Heart right ventricle (tissue), 16 donors: ENCODE measurements around the gene NME3. TPM values are rescaled to one million over a fixed set of nuclear protein-coding genes. Genes with fewer than 3 reads are reported as not detected.
A peak's percentile ranks its signal among the peaks of the same experiment; 100 is the strongest.

Experiments used
- ATAC-seq, 8 donors: fragments of 200-7000 bp; cut with Tn5 transposase; one replicate each; pipeline ENCODE4 v1.9.1; 2020; ENCODE audit warnings: mild to moderate bottlenecking in 8 of 8, moderate library complexity in 8 of 8, moderate number of reproducible peaks in 1 of 8
- DNase-seq, 2 donors: peaks; one replicate each; pipeline ENCODE4 v3.0.0-alpha.2; 2020
- H3K27ac ChIP-seq, 10 donors: fragments of 200-600 bp; sonication (generic) in 2 of 10; one replicate each; pipeline versions ENCODE4 v1.5.0 to v1.8.0; 2020 to 2022; ENCODE audit warnings: mild to moderate bottlenecking in 3 of 10
- H3K27me3 ChIP-seq, 7 donors: fragments of 200-600 bp; one replicate each; pipeline ENCODE4 v1.8.0; 2021 to 2022; ENCODE audit warnings: mild to moderate bottlenecking in 2 of 7
- H3K36me3 ChIP-seq, 9 donors: fragments of 200-600 bp; sonication (generic) in 1 of 9; one replicate each; pipeline versions ENCODE4 v1.5.0 to v1.8.0; 2020 to 2022; ENCODE audit warnings: mild to moderate bottlenecking in 2 of 9
- H3K4me1 ChIP-seq, 9 donors: fragments of 200-600 bp; sonication (generic) in 1 of 9; one replicate each; pipeline versions ENCODE4 v1.5.0 to v1.8.0; 2020 to 2022; ENCODE audit warnings: mild to moderate bottlenecking in 4 of 9
- H3K4me3 ChIP-seq, 10 donors: fragments of 200-600 bp; sonication (generic) in 2 of 10; one replicate each; pipeline versions ENCODE4 v1.5.0 to v1.8.0; 2020 to 2022; ENCODE audit warnings: mild to moderate bottlenecking in 7 of 10, moderate library complexity in 2 of 10
- H3K9me3 ChIP-seq, 11 donors: fragments of 200-600 bp in 10 of 11; sonication (generic) in 2 of 11; one replicate each; pipeline versions ENCODE4 v1.5.0 to v1.8.0; 2013 to 2022; ENCODE audit warnings: mild to moderate bottlenecking in 2 of 11, control low read depth in 1 of 11, moderate library complexity in 1 of 11
- CTCF ChIP-seq, 9 donors: fragments of 200-600 bp; sonication (generic) in 2 of 9; IDR thresholded peaks; one replicate each; pipeline versions ENCODE4 v1.5.0 to v1.8.0; 2021 to 2022; ENCODE audit warnings: antibody characterized with exemption in 9 of 9, mild to moderate bottlenecking in 5 of 9, moderate library complexity in 1 of 9
- WGBS, 2 donors: extraction: QIAGEN DNeasy Blood & Tissue Kit; methylation state at CpG; one replicate each; pipeline ENCODE4 v1.1.7; 2013; ENCODE audit warnings: inconsistent platforms in 1 of 2; 5-methylcytosine and 5-hydroxymethylcytosine counted together
- intact Hi-C, 10 donors: fragments of 100-400 bp; cut with DNase I; formaldehyde crosslinking; loops; one replicate each; pipeline versions ENCODE4 v1.11.1 to v1.14.2; 2022
- polyA plus RNA-seq, 2 donors: library from polyadenylated mRNA; stranded (reverse); fragments of 200-250 nt; gene quantifications; one replicate each; pipeline ENCODE4 v1.2.3, GENCODE V29; 2013
- total RNA-seq, 10 donors: library from RNA; stranded (reverse); fragmentation: NEBNext Ultra II Directional in 3 of 10; extraction: Animal tissue kit (Norgen Biotek cat#: 25700) in 3 of 10; gene quantifications; one replicate each; pipeline versions ENCODE4 v1.2.1 to v1.2.4, GENCODE V29; 2021 to 2023
- donor health status: Arrhythmogenic right ventricular cardiomyopathy.
- donor health status: ischemic (EF 13 %, LVEDD 7.1; RV severe dilation, severe dysfunction).
- donor health status: healthy with polysubstance abuse.
- donor health status: DM: no; HTN: yes; CAD: no.
- donor health status: DM: no; HTN: no; CAD: no.
- donor health status: ischemic (EF 25% LVEDD 6.9; RV normal size, moderate dysfunction).
- donor health status: ischemic (EF 25% LVEDD 5.7; RV mildly dilated, moderate dysfunction).
- donor health status: healthy.
- donor health status: DM: yes; HTN: yes; CAD: no.
- donor health status: Ischemic cardiomyopathy.
- donor health status: ischemic (EF 35%, LVEDD 5.7; RV mildly dilated, moderate dysfunction).
- donor health status: nonischemic (EF 11% LVEDD 7.7; RV severe dilation, severe dysfunction).
- donor health status: DM: yes; HTN: yes; CAD: no.
- donor health status: PGD.
- donor health status: ischemic (EF 29% LVEDD 5.4; RV normal size, mild dysfunction).
- donor health status: nonischemic (EF 23%, LVEDD 6.1; RV moderate dilation, normal function).

The NME3 gene
- total and polyA plus RNA-seq, 12 donors = 21.8 to 176 (median 31.6) TPM

GRCh38 chr16:1743376-1744337 is 27.7 kb downstream of the NME3 start:
- DNase-seq (no peak), ATAC-seq (no peak)
- Histone ChIP-seq H3K27ac (no peak overlapping the region), H3K27me3 (no peaks in the 10 kb centered on the region), H3K36me3 (peaks cover 0 to 82% (median 25%) of the 10 kb centered on the region in 9 donors), H3K4me1 (peaks cover 0 to 3% (median 0%) of the 10 kb centered on the region in 9 donors), H3K9me3 (no peaks in the 10 kb centered on the region), H3K4me3 (no peak overlapping the region)
- WGBS, 2 donors = 90 to 91% methylated on average over 32 of the region's 32 CpGs
- TF ChIP-seq CTCF (IDR thresholded peaks at IDR 0.05) = no peak
- intact Hi-C loops = no loop called here

- H3K4me3 ChIP-seq = no peak overlapping the region
- ATAC-seq = peak in 5 of 8 donors; percentile 32 to 91 (median 56)
- intact Hi-C loops = no loop called here
- H3K27ac ChIP-seq = no peak overlapping the region
- no peak for TF ChIP-seq CTCF (IDR thresholded peaks at IDR 0.05)
- no peaks in the 10 kb centered on the region for H3K9me3 ChIP-seq
- H3K27me3 ChIP-seq = no peaks in the 10 kb centered on the region
- WGBS, 2 donors = 89 to 91% methylated on average over 19 of the region's 19 CpGs
- no peak for DNase-seq
- peaks cover 0 to 3% (median 0%) of the 10 kb centered on the region in 9 donors for H3K4me1 ChIP-seq
- H3K36me3 ChIP-seq = peaks cover 0 to 63% (median 10%) of the 10 kb centered on the region in 9 donors
Observed at GRCh38 chr16:1741553-1742165, 29.7 kb downstream of the NME3 start.

GRCh38 chr16:1740781-1741490 is 30.4 kb downstream of the NME3 start:
- H3K9me3 ChIP-seq = no peaks in the 10 kb centered on the region

More at GRCh38 chr16:1740781-1741490, 30.4 kb downstream of the NME3 start:
- intact Hi-C loops = no loop called here
- no peak overlapping the region for H3K4me3 ChIP-seq
- DNase-seq (no peak), ATAC-seq (peak in 4 of 8 donors; percentile 7 to 33 (median 14))
- WGBS, 2 donors = 89 to 92% methylated on average over 30 of the region's 30 CpGs
- H3K27me3 ChIP-seq = no peaks in the 10 kb centered on the region
- H3K27ac ChIP-seq = no peak overlapping the region
- no peak for TF ChIP-seq CTCF (IDR thresholded peaks at IDR 0.05)
- H3K36me3 ChIP-seq = peaks cover 0 to 55% (median 10%) of the 10 kb centered on the region in 9 donors
- peaks cover 0 to 3% (median 0%) of the 10 kb centered on the region in 9 donors for H3K4me1 ChIP-seq
